SU-DHL-6 (cell line): ENCODE results near the gene IRF2BPL.

Source experiments
- H2AFZ ChIP-seq: fragments of 200-600 bp; sonication (generic); 2 replicates; pipeline ENCODE4 v1.6.1; 2014; ENCODE audit warnings: low read depth, mild to moderate bottlenecking, moderate library complexity, mixed read lengths, antibody characterized with exemption, low read length; ENCODE audit not compliant: severe bottlenecking
- H3F3A ChIP-seq: fragments of 200-600 bp; shearing (Covaris generic); 2 replicates; pipeline ENCODE4 v1.6.0; 2016; ENCODE audit warnings: antibody characterized with exemption, mild to moderate bottlenecking; ENCODE audit not compliant: insufficient read depth
- H3K27ac ChIP-seq: fragments of 200-600 bp; sonication (generic); 2 replicates; pipeline ENCODE4 v1.5.1; 2016; ENCODE audit warnings: low read depth, mild to moderate bottlenecking, low read length, moderate library complexity, mixed read lengths
- H3K27me3 ChIP-seq: fragments of 200-600 bp; sonication (generic), shearing (Covaris generic); 2 replicates; pipeline ENCODE4 v1.6.0; 2014; ENCODE audit warnings: mild to moderate bottlenecking, low read length
- H3K36me3 ChIP-seq: fragments of 200-600 bp; sonication (generic); 2 replicates; pipeline ENCODE4 v1.6.1; 2014; ENCODE audit warnings: mild to moderate bottlenecking, low read length, mixed read lengths
- H3K4me2 ChIP-seq: fragments of 300-600, 200-600 bp; shearing (Covaris generic), sonication (generic); 2 replicates; pipeline ENCODE4 v1.6.0; 2014; ENCODE audit warnings: low read length, low read depth, mild to moderate bottlenecking; ENCODE audit not compliant: poor library complexity, severe bottlenecking
- H3K4me3 ChIP-seq: fragments of 200-600 bp; sonication (generic); 2 replicates; pipeline ENCODE4 v1.5.1; 2014; ENCODE audit warnings: antibody characterized with exemption, low read length, mild to moderate bottlenecking, mixed read lengths; ENCODE audit not compliant: insufficient read depth, poor library complexity, severe bottlenecking
- H3K79me2 ChIP-seq: fragments of 200-600 bp; sonication (generic); 2 replicates; pipeline ENCODE4 v1.6.1; 2014; ENCODE audit warnings: mild to moderate bottlenecking, low read length, moderate library complexity; ENCODE audit not compliant: insufficient read depth
- H3K9ac ChIP-seq: fragments of 200-600 bp; sonication (generic); 2 replicates; pipeline ENCODE4 v1.7.0; 2014; ENCODE audit warnings: mild to moderate bottlenecking, low read length
- H3K9me2 ChIP-seq: fragments of 200-600 bp; sonication (generic); replicated peaks from 2 replicates; pipeline ENCODE4 v1.6.1; 2014; ENCODE audit warnings: low read length; ENCODE audit not compliant: insufficient read depth
- H3K9me3 ChIP-seq: fragments of 200-600 bp; sonication (generic); 2 replicates; pipeline ENCODE4 v1.6.1; 2014; ENCODE audit warnings: low read length, mixed read lengths; ENCODE audit not compliant: insufficient read depth
- H4K20me1 ChIP-seq: fragments of 200-600 bp; sonication (generic); 2 replicates; pipeline ENCODE4 v1.6.1; 2014; ENCODE audit warnings: low read depth, mild to moderate bottlenecking, antibody characterized with exemption, low read length, moderate library complexity, mixed read lengths
- CTCF ChIP-seq: fragments of 200-600 bp; sonication (generic); IDR thresholded peaks from one replicate; pipeline ENCODE4 v1.5.1; 2017; ENCODE audit warnings: antibody characterized with exemption, mild to moderate bottlenecking, low read length, moderate library complexity; ENCODE audit not compliant: insufficient read depth, poor library complexity, severe bottlenecking
- EZH2phosphoT487 ChIP-seq: fragments of 200-600 bp; sonication (generic), shearing (Covaris generic); conservative IDR thresholded peaks from 2 replicates; pipeline ENCODE4 v1.6.1; 2018; ENCODE audit warnings: mild to moderate bottlenecking, antibody characterized with exemption, low read length, moderate library complexity, mixed read lengths

IRF2BPL gene

GRCh38 chr14:76993752-76994151 lies 34.8 kb downstream of the IRF2BPL start:
- Histone ChIP-seq H3K79me2 (no peaks in the 10 kb centered on the region), H3K4me2 (no peak overlapping the region), H3K27ac (no peak overlapping the region), H3K27me3 (no peaks in the 10 kb centered on the region), H3F3A (no peaks in the 10 kb centered on the region), H4K20me1 (no peaks in the 10 kb centered on the region), H3K36me3 (no peaks in the 10 kb centered on the region), H3K9ac (no peak overlapping the region), H2AFZ (no peak overlapping the region), H3K9me2 (no peaks in the 10 kb centered on the region), H3K4me3 (no peak overlapping the region), H3K9me3 (no peaks in the 10 kb centered on the region)
- TF ChIP-seq CTCF (no peak), EZH2phosphoT487 (no peak)

- Histone ChIP-seq H3K4me3 (no peak overlapping the region), H2AFZ (no peak overlapping the region), H3K4me2 (no peak overlapping the region), H4K20me1 (no peaks in the 10 kb centered on the region), H3K9ac (no peak overlapping the region), H3K27me3 (no peaks in the 10 kb centered on the region), H3K27ac (no peak overlapping the region), H3K9me2 (no peaks in the 10 kb centered on the region), H3K79me2 (no peaks in the 10 kb centered on the region), H3K36me3 (no peaks in the 10 kb centered on the region), H3K9me3 (no peaks in the 10 kb centered on the region), H3F3A (no peaks in the 10 kb centered on the region)
- no peak for TF ChIP-seq EZH2phosphoT487
- no peak for TF ChIP-seq CTCF
These were observed 38.4 kb downstream of the IRF2BPL start for GRCh38 chr14:76990084-76990483.

GRCh38 chr14:76987956-76988520 lies 40.5 kb downstream of the IRF2BPL start:
- TF ChIP-seq EZH2phosphoT487 (no peak), CTCF (no peak)
- no peaks in the 10 kb centered on the region for H3K79me2 ChIP-seq
- H3K4me3 ChIP-seq: no peak overlapping the region
- H3K27ac ChIP-seq: no peak overlapping the region
- H3K36me3 ChIP-seq: no peaks in the 10 kb centered on the region
- no peaks in the 10 kb centered on the region for H3K9me2 ChIP-seq
- H3K9ac ChIP-seq: no peak overlapping the region
- no peak overlapping the region for H3K4me2 ChIP-seq
- no peaks in the 10 kb centered on the region for H3F3A ChIP-seq
- no peaks in the 10 kb centered on the region for H4K20me1 ChIP-seq
- no peaks in the 10 kb centered on the region for H3K9me3 ChIP-seq
- no peaks in the 10 kb centered on the region for H3K27me3 ChIP-seq
- no peak overlapping the region for H2AFZ ChIP-seq
